ENCODE measurements around the gene AACS. TPM values are rescaled to one million over a fixed set of nuclear protein-coding genes. Genes with fewer than 3 reads are reported as not detected.

Gene AACS
- total and polyA plus RNA-seq, 3 experiments from 2014 or later, result 11.8 to 16.7 (median 16.1) TPM

- Mint-ChIP-seq H3K27me3 (peaks cover 3 to 4% of the 10 kb centered on the region in 2 donors), H3K36me3 (no peaks in the 10 kb centered on the region), H3K27ac (no peak overlapping the region), H3K9me3 (peaks cover 0 to 5% (median 0%) of the 10 kb centered on the region in 5 donors), H3K4me1 (no peaks in the 10 kb centered on the region), H3K4me3 (no peak overlapping the region)
- no peak overlapping the region for H3K27ac ChIP-seq (ENCODE audit: low read depth, low read length)
- no peaks in the 10 kb centered on the region for H3K9me3 ChIP-seq (ENCODE audit: low read length)
- no peaks in the 10 kb centered on the region for H3K27me3 ChIP-seq (ENCODE audit: insufficient read depth, low read length, poor library complexity, severe bottlenecking)
- DNase-seq, result no peak
- no peaks in the 10 kb centered on the region for H3K4me1 ChIP-seq (ENCODE audit: insufficient read depth, low read length)
- CTCF ChIA-PET, result no interaction called here
- H3K4me3 ChIP-seq (ENCODE audit: low read length), result no peak overlapping the region
- H3K36me3 ChIP-seq (ENCODE audit: insufficient read depth, low read length), result no peaks in the 10 kb centered on the region
- POLR2A ChIA-PET, result no interaction called here
Observed at GRCh38 chr12:125160281-125160955, 95.2 kb downstream of the AACS start.

GRCh38 chr12:125161712-125162022 is 96.4 kb downstream of the AACS start:
- Mint-ChIP-seq H3K9me3 (peaks cover 0 to 3% (median 0%) of the 10 kb centered on the region in 5 donors), H3K4me3 (no peak overlapping the region)
- CTCF ChIA-PET, result no interaction called here

GRCh38 chr12:125162489-125163028 is 97.3 kb downstream of the AACS start:
- no peak overlapping the region for H3K27ac Mint-ChIP-seq
- H3K27me3 ChIP-seq (ENCODE audit: insufficient read depth, low read length, poor library complexity, severe bottlenecking), result no peaks in the 10 kb centered on the region
- H3K4me1 ChIP-seq (ENCODE audit: insufficient read depth, low read length), result no peaks in the 10 kb centered on the region
- no peaks in the 10 kb centered on the region for H3K36me3 ChIP-seq (ENCODE audit: insufficient read depth, low read length)
- H3K4me3 ChIP-seq (ENCODE audit: low read length), result no peak overlapping the region
- ChIA-PET POLR2A (no interaction called here), CTCF (no interaction called here)
- H3K27me3 Mint-ChIP-seq, result peaks cover 5 to 10% of the 10 kb centered on the region in 2 donors
- H3K4me1 Mint-ChIP-seq, result no peaks in the 10 kb centered on the region
- H3K9me3 ChIP-seq (ENCODE audit: low read length), result no peaks in the 10 kb centered on the region
- DNase-seq, result no peak
- H3K4me3 Mint-ChIP-seq, result no peak overlapping the region
- no peak overlapping the region for H3K27ac ChIP-seq (ENCODE audit: low read depth, low read length)
- peaks cover 0 to 3% (median 0%) of the 10 kb centered on the region in 5 donors for H3K9me3 Mint-ChIP-seq
- H3K36me3 Mint-ChIP-seq, result no peaks in the 10 kb centered on the region

More at GRCh38 chr12:125161712-125162022, 96.4 kb downstream of the AACS start:
- DNase-seq, result no peak
- Histone ChIP-seq H3K27me3 (ENCODE audit: insufficient read depth, low read length, poor library complexity, severe bottlenecking) (no peaks in the 10 kb centered on the region), H3K4me3 (ENCODE audit: low read length) (no peak overlapping the region), H3K4me1 (ENCODE audit: insufficient read depth, low read length) (no peaks in the 10 kb centered on the region), H3K36me3 (ENCODE audit: insufficient read depth, low read length) (no peaks in the 10 kb centered on the region), H3K27ac (ENCODE audit: low read depth, low read length) (no peak overlapping the region), H3K9me3 (ENCODE audit: low read length) (no peaks in the 10 kb centered on the region)
- Mint-ChIP-seq H3K36me3 (no peaks in the 10 kb centered on the region), H3K4me1 (no peaks in the 10 kb centered on the region), H3K27me3 (peaks cover 5 to 7% of the 10 kb centered on the region in 2 donors), H3K27ac (no peak overlapping the region)
- POLR2A ChIA-PET, result no interaction called here

GRCh38 chr12:125163148-125163547 is 97.9 kb downstream of the AACS start:
- Mint-ChIP-seq H3K36me3 (no peaks in the 10 kb centered on the region), H3K4me1 (no peaks in the 10 kb centered on the region), H3K4me3 (no peak overlapping the region), H3K27me3 (peaks cover 5 to 15% of the 10 kb centered on the region in 2 donors), H3K9me3 (peaks cover 0 to 3% (median 0%) of the 10 kb centered on the region in 5 donors), H3K27ac (no peak overlapping the region)
- Histone ChIP-seq H3K27me3 (ENCODE audit: insufficient read depth, low read length, poor library complexity, severe bottlenecking) (no peaks in the 10 kb centered on the region), H3K27ac (ENCODE audit: low read depth, low read length) (no peak overlapping the region), H3K9me3 (ENCODE audit: low read length) (no peaks in the 10 kb centered on the region), H3K4me3 (ENCODE audit: low read length) (no peak overlapping the region), H3K4me1 (ENCODE audit: insufficient read depth, low read length) (no peaks in the 10 kb centered on the region), H3K36me3 (ENCODE audit: insufficient read depth, low read length) (no peaks in the 10 kb centered on the region)
- ChIA-PET POLR2A (no interaction called here), CTCF (no interaction called here)
- DNase-seq, result no peak

- no peak overlapping the region for H3K27ac Mint-ChIP-seq
- Histone ChIP-seq H3K4me1 (ENCODE audit: insufficient read depth, low read length) (no peaks in the 10 kb centered on the region), H3K27ac (ENCODE audit: low read depth, low read length) (no peak overlapping the region), H3K27me3 (ENCODE audit: insufficient read depth, low read length, poor library complexity, severe bottlenecking) (no peaks in the 10 kb centered on the region), H3K4me3 (ENCODE audit: low read length) (no peak overlapping the region), H3K36me3 (ENCODE audit: insufficient read depth, low read length) (no peaks in the 10 kb centered on the region), H3K9me3 (ENCODE audit: low read length) (no peaks in the 10 kb centered on the region)
- POLR2A ChIA-PET, result no interaction called here
- peaks cover 4 to 15% of the 10 kb centered on the region in 2 donors for H3K27me3 Mint-ChIP-seq
- no peak for DNase-seq
- CTCF ChIA-PET, result no interaction called here
- H3K9me3 Mint-ChIP-seq, result no peaks in the 10 kb centered on the region
- no peak overlapping the region for H3K4me3 Mint-ChIP-seq
- H3K36me3 Mint-ChIP-seq, result no peaks in the 10 kb centered on the region
- H3K4me1 Mint-ChIP-seq, result no peaks in the 10 kb centered on the region
Observed at GRCh38 chr12:125164541-125164940, 99.3 kb downstream of the AACS start.

- H3K4me3 Mint-ChIP-seq, result no peak overlapping the region
- no peak for DNase-seq
- Histone ChIP-seq H3K9me3 (ENCODE audit: low read length) (no peaks in the 10 kb centered on the region), H3K27me3 (ENCODE audit: insufficient read depth, low read length, poor library complexity, severe bottlenecking) (no peaks in the 10 kb centered on the region), H3K4me1 (ENCODE audit: insufficient read depth, low read length) (no peaks in the 10 kb centered on the region), H3K27ac (ENCODE audit: low read depth, low read length) (no peak overlapping the region), H3K36me3 (ENCODE audit: insufficient read depth, low read length) (no peaks in the 10 kb centered on the region), H3K4me3 (ENCODE audit: low read length) (no peak overlapping the region)
- ChIA-PET CTCF (interaction anchor here (0.6 kb wide), 1 partner anchor 1482 kb away, joined by 3 read pairs; no protein-coding TSS in a partner anchor), POLR2A (no interaction called here)
- H3K4me1 Mint-ChIP-seq, result no peaks in the 10 kb centered on the region
- no peak overlapping the region for H3K27ac Mint-ChIP-seq
- no peaks in the 10 kb centered on the region for H3K9me3 Mint-ChIP-seq
- no peaks in the 10 kb centered on the region for H3K36me3 Mint-ChIP-seq
- H3K27me3 Mint-ChIP-seq, result peaks cover 7 to 24% of the 10 kb centered on the region in 2 donors
Observed at GRCh38 chr12:125166041-125166440, 100.8 kb downstream of the AACS start.

GRCh38 chr12:125167658-125168057 is 102.4 kb downstream of the AACS start:
- POLR2A ChIA-PET, result no interaction called here
- Mint-ChIP-seq H3K4me1 (no peaks in the 10 kb centered on the region), H3K36me3 (no peaks in the 10 kb centered on the region), H3K9me3 (no peaks in the 10 kb centered on the region), H3K27me3 (peaks cover 6 to 27% of the 10 kb centered on the region in 2 donors), H3K27ac (no peak overlapping the region), H3K4me3 (no peak overlapping the region)
- H3K4me3 ChIP-seq (ENCODE audit: low read length), result no peak overlapping the region
- no peak for DNase-seq
- H3K27ac ChIP-seq (ENCODE audit: low read depth, low read length), result no peak overlapping the region
- CTCF ChIA-PET, result interaction anchor here (1.1 kb wide), 1 partner anchor 11 kb away, joined by 3 read pairs; no protein-coding TSS in a partner anchor
- no peaks in the 10 kb centered on the region for H3K36me3 ChIP-seq (ENCODE audit: insufficient read depth, low read length)
- H3K27me3 ChIP-seq (ENCODE audit: insufficient read depth, low read length, poor library complexity, severe bottlenecking), result no peaks in the 10 kb centered on the region
- H3K4me1 ChIP-seq (ENCODE audit: insufficient read depth, low read length), result no peaks in the 10 kb centered on the region
- H3K9me3 ChIP-seq (ENCODE audit: low read length), result no peaks in the 10 kb centered on the region

- ChIA-PET POLR2A (no interaction called here), CTCF (no interaction called here)
- H3K27ac Mint-ChIP-seq, result no peak overlapping the region
Observed at GRCh38 chr12:125169451-125169850, 104.2 kb downstream of the AACS start.

More at GRCh38 chr12:125169451-125169850, 104.2 kb downstream of the AACS start:
- H3K4me1 Mint-ChIP-seq, result no peaks in the 10 kb centered on the region
- H3K9me3 ChIP-seq (ENCODE audit: low read length), result no peaks in the 10 kb centered on the region
- H3K9me3 Mint-ChIP-seq, result no peaks in the 10 kb centered on the region
- H3K4me3 ChIP-seq (ENCODE audit: low read length), result no peak overlapping the region
- H3K27me3 Mint-ChIP-seq, result peaks cover 10 to 23% of the 10 kb centered on the region in 2 donors
- H3K27me3 ChIP-seq (ENCODE audit: insufficient read depth, low read length, poor library complexity, severe bottlenecking), result no peaks in the 10 kb centered on the region
- no peaks in the 10 kb centered on the region for H3K36me3 Mint-ChIP-seq
- H3K4me1 ChIP-seq (ENCODE audit: insufficient read depth, low read length), result no peaks in the 10 kb centered on the region
- no peaks in the 10 kb centered on the region for H3K36me3 ChIP-seq (ENCODE audit: insufficient read depth, low read length)
- DNase-seq, result no peak
- no peak overlapping the region for H3K4me3 Mint-ChIP-seq
- no peak overlapping the region for H3K27ac ChIP-seq (ENCODE audit: low read depth, low read length)

Data from CD8-positive, alpha-beta memory T cell (primary cell).